Activated naive CD8-positive, alpha-beta T cell treated with anti-CD3 and anti-CD28 coated beads for 36 hours (primary cell): Measurements from ENCODE around the gene ALOXE3. TPM values are rescaled to one million over a fixed set of nuclear protein-coding genes. Genes with fewer than 3 reads are reported as not detected.
A peak's percentile ranks its signal among the peaks of the same experiment; 100 is the strongest.

Experiments used
- DNase-seq: peaks from one replicate; pipeline ENCODE4 v3.0.0; 2021
- H3K27ac Mint-ChIP-seq: one replicate; pipeline ENCODE4 v1.8.0; 2022; ENCODE audit warnings: mild to moderate bottlenecking, moderate library complexity, mixed read lengths
- H3K27me3 Mint-ChIP-seq: one replicate; pipeline ENCODE4 v1.8.0; 2022; ENCODE audit warnings: mild to moderate bottlenecking, mixed read lengths
- H3K36me3 Mint-ChIP-seq: one replicate; pipeline ENCODE4 v1.8.0; 2021; ENCODE audit warnings: mild to moderate bottlenecking, mixed read lengths
- H3K4me1 Mint-ChIP-seq: one replicate; pipeline ENCODE4 v1.8.0; 2021; ENCODE audit warnings: mixed read lengths
- H3K4me3 Mint-ChIP-seq: one replicate; pipeline ENCODE4 v1.8.0; 2022; ENCODE audit warnings: mild to moderate bottlenecking, moderate library complexity, mixed read lengths
- H3K9me3 Mint-ChIP-seq: one replicate; pipeline ENCODE4 v1.8.0; 2022; ENCODE audit warnings: mixed read lengths
- total RNA-seq, 2 experiments: library from RNA; stranded (reverse); gene quantifications; one replicate each; pipeline ENCODE4 v1.2.3, GENCODE V29; 2021

ALOXE3 gene
- total RNA-seq, 2 experiments from 2014 or later: 0.10 TPM; not detected in 1

DNA sequence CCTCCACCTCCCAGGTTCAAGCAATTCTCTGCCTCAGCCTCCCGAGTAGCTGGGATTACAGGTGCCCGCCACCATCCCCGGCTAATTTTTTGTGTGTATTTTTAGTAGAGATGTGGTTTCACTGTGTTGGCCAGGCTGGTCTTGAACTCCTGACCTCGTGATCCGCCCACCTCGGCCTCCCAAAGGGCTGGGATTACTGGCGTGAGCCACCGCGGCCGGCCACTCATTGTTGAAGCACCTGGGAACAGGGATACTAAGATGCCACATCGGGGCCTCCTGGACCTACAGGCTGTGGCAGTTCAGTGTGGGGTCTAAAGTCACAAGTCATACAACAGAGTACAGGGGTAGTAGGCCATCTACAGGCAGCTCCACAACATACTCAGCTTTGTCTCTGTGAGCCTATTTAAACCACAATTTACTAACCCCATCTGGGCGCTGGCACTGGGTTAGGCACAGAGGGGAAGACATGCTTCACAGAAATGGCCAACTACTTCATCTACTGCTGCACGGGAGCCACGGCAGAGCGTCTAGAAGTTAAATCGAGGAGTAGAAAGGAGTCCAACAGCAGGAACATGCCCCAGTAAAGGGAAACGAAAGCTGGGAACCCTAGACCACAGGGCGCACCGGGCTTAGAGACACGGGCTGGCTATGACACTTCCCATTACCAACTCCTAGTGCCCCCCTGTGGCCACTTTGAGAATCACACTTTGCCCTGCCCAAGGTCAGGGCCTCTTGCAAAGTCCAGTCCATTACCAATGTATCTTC lies 40.1 kb upstream of the ALOXE3 start:
- Mint-ChIP-seq H3K4me3 (peak overlapping the region; percentile 6), H3K4me1 (peaks cover 56% of the 10 kb centered on the region), H3K9me3 (no peaks in the 10 kb centered on the region), H3K27ac (peak overlapping the region; percentile 80), H3K27me3 (no peaks in the 10 kb centered on the region), H3K36me3 (peaks cover 23% of the 10 kb centered on the region)
- DNase-seq: peak; percentile 82

DNA sequence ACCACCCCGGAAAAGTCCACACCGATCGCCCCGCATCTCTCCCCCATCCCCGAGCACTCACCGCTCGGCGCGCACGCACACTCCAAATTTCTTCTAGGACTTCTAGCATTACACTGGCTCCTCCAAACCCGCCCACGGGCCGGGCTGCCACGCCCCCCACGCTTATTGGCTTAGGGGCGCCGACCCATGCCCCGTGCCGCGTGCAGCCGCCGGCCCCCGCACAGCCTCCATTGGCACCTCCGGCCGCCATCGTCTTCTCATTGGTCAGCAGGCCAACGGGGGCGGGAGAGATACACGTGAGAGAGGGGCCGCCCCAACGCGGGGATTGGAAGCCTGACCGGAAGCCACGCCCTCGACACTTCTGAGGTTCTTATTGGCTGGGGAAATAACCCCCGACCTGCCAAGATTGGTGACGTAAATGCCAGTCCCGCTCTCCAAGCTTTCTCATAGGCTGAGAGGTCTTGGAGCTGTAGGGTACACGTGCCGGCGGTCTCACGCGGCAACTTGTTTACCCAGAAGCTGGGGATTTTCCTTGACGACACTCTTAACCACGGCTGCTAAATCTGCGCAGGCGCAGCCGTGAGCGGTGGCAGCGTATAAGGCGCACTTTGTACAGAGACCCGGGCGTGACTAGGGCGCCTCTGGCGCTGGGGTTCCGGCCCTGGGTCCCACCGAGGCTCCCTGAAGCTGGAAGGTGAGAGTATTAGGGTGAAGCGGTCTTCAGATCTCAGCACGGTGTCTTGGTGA lies 38.1 kb upstream of the ALOXE3 start:
- Mint-ChIP-seq H3K27ac (no peak overlapping the region), H3K36me3 (peaks cover 26% of the 10 kb centered on the region), H3K9me3 (no peaks in the 10 kb centered on the region), H3K4me3 (no peak overlapping the region), H3K27me3 (no peaks in the 10 kb centered on the region), H3K4me1 (peaks cover 63% of the 10 kb centered on the region)
- peak; percentile 100 for DNase-seq

- Mint-ChIP-seq H3K4me1 (peaks cover 59% of the 10 kb centered on the region), H3K27me3 (no peaks in the 10 kb centered on the region)
Measured at GRCh38 chr17:8155996-8156245, 37.6 kb upstream of the ALOXE3 start.

DNA sequence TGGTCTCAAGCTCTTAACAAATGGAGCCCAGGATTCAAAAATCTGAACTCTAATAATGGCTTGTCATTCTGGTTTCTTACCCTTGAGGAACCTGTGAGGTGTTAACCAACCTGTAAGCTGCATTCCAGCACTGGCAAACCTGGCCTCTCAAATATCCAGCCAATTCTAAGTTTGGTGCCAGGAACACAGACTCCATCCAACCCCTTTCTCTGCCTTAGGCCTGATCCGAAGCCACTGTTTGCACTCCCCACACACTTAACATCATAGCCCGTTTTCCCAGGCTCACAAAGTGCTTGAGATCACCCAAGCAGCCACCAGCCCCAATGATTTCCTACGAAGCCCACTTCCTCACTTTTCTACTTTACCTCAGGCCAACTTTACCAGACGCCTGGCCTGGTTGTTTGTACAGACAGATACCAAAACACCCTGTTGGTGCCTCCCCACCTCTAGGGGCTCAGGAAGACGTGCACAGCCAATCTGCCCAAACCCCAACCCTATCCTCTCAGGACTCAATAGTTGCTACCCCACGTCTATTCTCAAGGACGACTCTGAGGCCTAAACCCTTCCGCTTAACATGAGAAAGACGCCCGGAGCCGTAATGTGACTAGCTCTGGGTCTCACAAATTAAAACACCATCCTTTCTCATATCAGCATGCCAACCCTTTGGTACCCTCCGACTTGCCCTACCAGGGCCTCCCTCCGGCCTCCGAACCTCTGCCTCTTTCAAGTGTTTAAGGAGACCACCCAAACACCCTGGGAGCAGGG lies 37.1 kb upstream of the ALOXE3 start:
- H3K27ac Mint-ChIP-seq: no peak overlapping the region
- no peak overlapping the region for H3K4me3 Mint-ChIP-seq
- peaks cover 19% of the 10 kb centered on the region for H3K36me3 Mint-ChIP-seq
- H3K4me1 Mint-ChIP-seq: peaks cover 58% of the 10 kb centered on the region
- H3K9me3 Mint-ChIP-seq: no peaks in the 10 kb centered on the region
- no peaks in the 10 kb centered on the region for H3K27me3 Mint-ChIP-seq
- no peak for DNase-seq

More at GRCh38 chr17:8155996-8156245, 37.6 kb upstream of the ALOXE3 start:
- Mint-ChIP-seq H3K36me3 (peaks cover 21% of the 10 kb centered on the region), H3K9me3 (no peaks in the 10 kb centered on the region), H3K4me3 (no peak overlapping the region), H3K27ac (no peak overlapping the region)
- no peak for DNase-seq

GRCh38 chr17:8154608-8155155 lies 36.4 kb upstream of the ALOXE3 start:
- H3K27ac Mint-ChIP-seq: no peak overlapping the region
- peaks cover 17% of the 10 kb centered on the region for H3K36me3 Mint-ChIP-seq
- H3K27me3 Mint-ChIP-seq: no peaks in the 10 kb centered on the region
- H3K9me3 Mint-ChIP-seq: no peaks in the 10 kb centered on the region
- DNase-seq: no peak
- peaks cover 53% of the 10 kb centered on the region for H3K4me1 Mint-ChIP-seq
- no peak overlapping the region for H3K4me3 Mint-ChIP-seq

GRCh38 chr17:8153957-8154607 lies 35.8 kb upstream of the ALOXE3 start:
- Mint-ChIP-seq H3K9me3 (no peaks in the 10 kb centered on the region), H3K36me3 (peaks cover 15% of the 10 kb centered on the region), H3K27ac (no peak overlapping the region)

DNA sequence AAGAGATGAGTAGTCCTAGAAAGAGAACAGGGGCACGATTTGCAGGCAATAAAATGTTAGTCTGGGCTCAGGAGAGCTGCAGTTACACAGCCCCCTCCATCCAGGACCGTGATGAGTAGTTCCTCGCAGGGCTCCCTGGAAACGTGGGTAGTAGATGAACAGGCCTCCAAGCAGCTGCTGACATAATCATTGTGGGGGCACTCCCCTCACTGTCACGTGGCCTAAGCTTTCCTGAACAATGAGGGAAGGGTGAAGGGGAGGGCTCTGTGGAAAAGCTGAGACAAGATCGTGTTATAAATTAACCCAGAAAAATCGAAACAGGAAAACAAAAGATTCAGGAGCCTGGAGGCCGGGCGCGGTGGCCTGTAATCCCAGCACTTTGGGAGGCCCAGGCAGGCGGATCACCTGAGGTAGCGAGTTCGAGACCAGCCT lies 35.2 kb upstream of the ALOXE3 start:
- H3K27ac Mint-ChIP-seq: no peak overlapping the region
- no peaks in the 10 kb centered on the region for H3K9me3 Mint-ChIP-seq
- H3K4me3 Mint-ChIP-seq: peak overlapping the region; percentile 96
- H3K4me1 Mint-ChIP-seq: peaks cover 44% of the 10 kb centered on the region
- H3K36me3 Mint-ChIP-seq: peaks cover 14% of the 10 kb centered on the region
- DNase-seq: peak; percentile 73
- no peaks in the 10 kb centered on the region for H3K27me3 Mint-ChIP-seq

More at GRCh38 chr17:8153957-8154607, 35.8 kb upstream of the ALOXE3 start:
- no peak overlapping the region for H3K4me3 Mint-ChIP-seq
- H3K27me3 Mint-ChIP-seq: no peaks in the 10 kb centered on the region
- peak; percentile 89 for DNase-seq
- H3K4me1 Mint-ChIP-seq: peaks cover 49% of the 10 kb centered on the region

GRCh38 chr17:8153031-8153451 lies 34.7 kb upstream of the ALOXE3 start:
- no peak for DNase-seq
- H3K9me3 Mint-ChIP-seq: no peaks in the 10 kb centered on the region
- peaks cover 10% of the 10 kb centered on the region for H3K36me3 Mint-ChIP-seq

GRCh38 chr17:8152112-8152775 lies 33.9 kb upstream of the ALOXE3 start, which contains the start of gene PER1:
Gene PER1 (minus strand): TSS chr17:8152404. CDS start chr17:8150706, 1,698 bp downstream.
- Mint-ChIP-seq H3K27ac (no peak within 1 kb of the TSS), H3K4me3 (peak within 1 kb of the TSS; percentile 96)

More at GRCh38 chr17:8153031-8153451, 34.7 kb upstream of the ALOXE3 start:
- Mint-ChIP-seq H3K27ac (no peak overlapping the region), H3K27me3 (no peaks in the 10 kb centered on the region), H3K4me1 (peaks cover 41% of the 10 kb centered on the region), H3K4me3 (peak overlapping the region; percentile 96)

DNA sequence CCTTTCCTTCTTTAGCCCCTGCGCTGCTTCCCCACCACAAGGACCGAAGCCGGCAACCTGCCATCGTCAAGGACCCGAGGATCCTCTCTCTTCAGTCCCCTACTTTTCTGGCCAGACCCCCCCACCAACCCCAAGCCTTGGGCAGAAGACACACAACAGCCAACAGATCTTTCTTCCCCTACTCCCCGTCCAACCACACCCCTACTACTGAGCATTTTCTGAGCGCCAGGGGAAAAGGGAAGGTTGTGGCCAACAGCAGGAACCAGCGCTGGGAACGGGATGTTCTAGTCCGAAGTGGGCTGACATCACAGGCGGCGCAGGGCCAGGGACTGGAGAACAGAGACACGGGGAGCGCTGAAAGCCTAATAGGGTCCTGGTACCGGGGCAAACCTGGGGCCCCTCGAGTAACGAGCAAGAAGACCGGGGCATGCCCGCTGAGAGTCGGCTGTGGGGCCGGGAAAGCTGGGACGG lies 33.4 kb upstream of the ALOXE3 start:
- Mint-ChIP-seq H3K27me3 (no peaks in the 10 kb centered on the region), H3K4me3 (peak overlapping the region; percentile 96), H3K27ac (no peak overlapping the region), H3K36me3 (peaks cover 19% of the 10 kb centered on the region), H3K9me3 (no peaks in the 10 kb centered on the region), H3K4me1 (peaks cover 43% of the 10 kb centered on the region)
- DNase-seq: peak; percentile 55

More at GRCh38 chr17:8152112-8152775, 33.9 kb upstream of the ALOXE3 start, which contains the start of gene PER1:
- peaks cover 41% of the 10 kb centered on the region for H3K4me1 Mint-ChIP-seq
- peak; percentile 95 for DNase-seq
- H3K9me3 Mint-ChIP-seq: no peaks in the 10 kb centered on the region
- no peaks in the 10 kb centered on the region for H3K27me3 Mint-ChIP-seq
- peaks cover 15% of the 10 kb centered on the region for H3K36me3 Mint-ChIP-seq

DNA sequence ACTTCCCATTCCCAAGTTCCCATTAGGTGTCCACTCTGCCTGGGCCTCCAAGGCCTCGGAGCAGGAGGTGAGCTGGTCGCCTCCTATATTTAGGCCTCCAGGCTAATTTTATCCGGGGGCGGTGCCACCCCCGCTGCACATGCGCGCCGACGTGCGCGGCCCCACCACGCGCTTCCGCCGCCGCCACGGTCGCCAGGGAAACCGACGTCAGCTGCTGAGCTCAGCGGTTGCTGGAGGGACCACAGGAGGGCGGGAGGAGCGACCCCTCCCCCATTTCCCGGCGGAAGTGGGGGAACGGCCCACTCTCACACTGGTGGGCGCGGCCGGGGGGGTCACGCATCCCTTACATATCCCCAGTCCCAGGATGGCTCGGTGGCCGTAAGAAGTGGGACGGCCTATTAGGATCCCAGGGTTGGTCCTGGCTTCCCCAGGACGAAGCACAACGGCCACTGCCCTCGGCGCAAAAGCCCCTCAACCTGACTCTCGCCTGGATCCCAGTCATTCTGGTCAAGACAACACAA lies 32.9 kb upstream of the ALOXE3 start:
- Mint-ChIP-seq H3K9me3 (no peaks in the 10 kb centered on the region), H3K4me1 (peaks cover 43% of the 10 kb centered on the region), H3K36me3 (peaks cover 24% of the 10 kb centered on the region), H3K27ac (no peak overlapping the region), H3K27me3 (no peaks in the 10 kb centered on the region), H3K4me3 (peak overlapping the region; percentile 96)
- peak; percentile 92 for DNase-seq

DNA sequence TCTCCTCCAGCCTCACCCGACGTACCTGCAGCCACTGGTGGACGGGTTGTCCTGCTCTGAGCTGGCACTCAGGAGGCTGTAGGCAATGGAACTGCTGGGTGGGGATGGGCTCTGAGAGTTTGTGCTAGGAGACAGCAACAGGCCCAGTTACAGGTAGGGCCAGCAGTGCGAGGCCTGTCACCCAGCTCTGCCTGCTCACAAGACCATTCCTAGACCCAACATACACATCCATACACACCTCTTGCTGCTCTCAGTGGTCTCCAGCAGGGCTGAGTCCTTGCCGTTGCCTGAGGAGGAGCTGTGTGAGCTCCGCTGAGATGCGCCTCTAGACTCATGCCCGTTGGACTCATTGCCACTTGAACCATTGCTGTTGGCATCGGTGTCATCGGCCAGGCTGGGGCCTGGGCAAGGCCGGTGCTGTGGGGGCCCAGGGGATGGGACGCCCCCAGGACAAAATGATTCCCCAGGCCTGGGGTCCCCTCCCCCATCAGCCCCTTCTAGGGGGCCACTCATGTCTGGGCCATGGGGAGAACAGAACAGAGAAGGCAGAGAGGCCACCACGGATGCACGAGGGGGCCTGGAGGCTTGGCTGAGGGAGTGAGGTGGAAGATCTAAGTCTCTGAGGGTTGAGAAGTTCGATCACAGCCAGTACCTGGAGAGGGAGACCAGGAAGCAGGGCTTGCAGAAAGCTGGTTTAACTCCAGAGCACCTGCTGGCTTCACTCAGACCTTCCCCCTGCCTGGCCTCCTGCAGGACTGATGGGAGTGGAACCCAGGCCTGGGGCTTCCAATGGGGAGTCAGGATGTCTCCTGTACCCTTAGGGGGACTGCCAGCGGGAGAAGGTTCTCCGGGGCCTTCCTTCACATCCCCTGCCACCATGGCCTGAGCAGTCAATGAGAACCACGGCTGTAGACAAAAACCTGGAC lies 32.1 kb upstream of the ALOXE3 start:
- Mint-ChIP-seq H3K4me1 (peaks cover 44% of the 10 kb centered on the region), H3K27me3 (no peaks in the 10 kb centered on the region), H3K4me3 (peak overlapping the region; percentile 96), H3K9me3 (no peaks in the 10 kb centered on the region), H3K36me3 (peaks cover 30% of the 10 kb centered on the region), H3K27ac (no peak overlapping the region)
- DNase-seq: no peak
